ENCODE measurements around the gene LIPK.

Gene LIPK

GRCh38 chr10:88787463-88787862, 81.4 kb downstream of the LIPK start:
- DNase-seq: no peak

- no peak for DNase-seq
Measured at GRCh38 chr10:88788924-88789323, 82.9 kb downstream of the LIPK start.

- no peak for DNase-seq
Measured at GRCh38 chr10:88791924-88792323, 85.9 kb downstream of the LIPK start.

GRCh38 chr10:88792661-88793060, 86.6 kb downstream of the LIPK start:
- DNase-seq: no peak

GRCh38 chr10:88793712-88794299, 87.8 kb downstream of the LIPK start:
- DNase-seq: no peak

GRCh38 chr10:88794731-88795130, 88.7 kb downstream of the LIPK start:
- no peak for DNase-seq

- DNase-seq: peak; percentile 36
Measured at GRCh38 chr10:88800152-88801125, 94.4 kb downstream of the LIPK start.

All from activated naive CD4-positive, alpha-beta T cell treated with Interleukin-2 at 50 U/mL for 16 hours (primary cell).